HepG2 (cell line): ENCODE measurements around the gene SOBP. TPM values are rescaled to one million over a fixed set of nuclear protein-coding genes. Genes with fewer than 3 reads are reported as not detected.

Experiments used
- ATAC-seq: fragments of 200-7000 bp; cut with Tn5 transposase; 3 replicates; pipeline ENCODE4 v1.9.1; 2020; ENCODE audit warnings: mild to moderate bottlenecking, moderate library complexity
- BruUV-seq: library from RNA; stranded (reverse); fragments of 400-500 nt; replicated peaks from 2 replicates; lab custom pipeline; 2021; lab: Mats Ljungman, UMichigan
- CTCF ChIA-PET: fragments of 300-600 bp; formaldehyde crosslinking; extraction: SDS; loops from one replicate; lab custom pipeline; 2021; ENCODE audit warnings: low total read pairs, inconsistent platforms, low intra/inter-chr PET ratio; lab: Yijun Ruan, JAX
- POLR2A ChIA-PET: fragments of 350-600 bp; sonication (Branson Sonifier 250); formaldehyde crosslinking; loops from one replicate; lab custom pipeline; 2020; ENCODE audit warnings: antibody characterized with exemption, inconsistent platforms; lab: Yijun Ruan, JAX
- DNase-seq: peaks from one replicate; pipeline ENCODE4 v3.0.0-alpha.2; 2015; ENCODE audit warnings: low spot score
- FAIRE-seq: peaks from 3 replicates; lab custom pipeline; 2011; peaks lifted over from hg19 to GRCh38; lab: Jason Lieb, UNC
- H2AFZ ChIP-seq: one replicate; pipeline ENCODE4 v1.6.1; 2011; ENCODE audit warnings: low read length, inconsistent platforms
- H3K27ac ChIP-seq: fragments of 300-600 bp; 3 replicates; pipeline ENCODE4 v1.8.0; 2011; ENCODE audit warnings: mixed run types, mild to moderate bottlenecking, mixed read lengths, low read length, inconsistent platforms; ENCODE audit not compliant: insufficient read depth; ENCODE audit errors: extremely low read length
- H3K27me3 ChIP-seq, 2 experiments: fragments of 200-600 bp in 1 of 2; 2 replicates in 1 of 2; 3 replicates in 1 of 2; pipeline versions ENCODE4 v1.6.0 to v1.8.0; 2011; ENCODE audit warnings: low read length in 2 of 2, mild to moderate bottlenecking in 2 of 2, moderate library complexity in 2 of 2, inconsistent platforms in 1 of 2; ENCODE audit not compliant: insufficient read depth in 2 of 2, control insufficient read depth in 1 of 2
- H3K36me3 ChIP-seq, 2 experiments: fragments of 200-600 bp in 1 of 2; replicated peaks in 1 of 2; 2 replicates in 1 of 2; 3 replicates in 1 of 2; pipeline versions ENCODE4 v1.5.1 to v1.8.0; 2011; ENCODE audit warnings: low read length in 2 of 2, inconsistent platforms in 1 of 2; ENCODE audit not compliant: insufficient read depth in 2 of 2, control insufficient read depth in 1 of 2
- H3K4me1 ChIP-seq: 2 replicates; pipeline ENCODE4 v1.5.1; 2012; ENCODE audit warnings: low read length, inconsistent platforms; ENCODE audit not compliant: insufficient read depth
- H3K4me2 ChIP-seq: 2 replicates; pipeline ENCODE4 v1.6.0; 2011; ENCODE audit warnings: low read depth, low read length, inconsistent platforms
- H3K4me3 ChIP-seq, 3 experiments: fragments of 200-600 bp in 1 of 3; sonication (generic), shearing (Covaris generic) in 1 of 3; replicated peaks in 1 of 3; 2 replicates each; pipeline ENCODE4 v1.5.1; 2011 to 2016; ENCODE audit warnings: low read length in 3 of 3, inconsistent platforms in 2 of 3, low read depth in 2 of 3, mild to moderate bottlenecking in 2 of 3, control low read depth in 1 of 3, mixed read lengths in 1 of 3; ENCODE audit not compliant: insufficient read depth in 1 of 3
- H3K79me2 ChIP-seq: one replicate; pipeline ENCODE4 v1.6.1; 2011; ENCODE audit warnings: low read length, inconsistent platforms; ENCODE audit not compliant: insufficient read depth
- H3K9ac ChIP-seq: 2 replicates; pipeline ENCODE4 v1.6.0; 2011; ENCODE audit warnings: mild to moderate bottlenecking, low read depth, low read length, inconsistent platforms; ENCODE audit not compliant: insufficient read depth
- H3K9me3 ChIP-seq: 2 replicates; pipeline ENCODE4 v1.5.1; 2012; ENCODE audit warnings: mild to moderate bottlenecking, low read length
- H4K20me1 ChIP-seq: 2 replicates; pipeline ENCODE4 v1.6.0; 2011; ENCODE audit warnings: inconsistent platforms, mild to moderate bottlenecking, low read length, moderate library complexity; ENCODE audit not compliant: insufficient read depth
- AGO2 ChIP-seq: fragments of 200-400 bp; formaldehyde crosslinking; optimal IDR thresholded peaks from 2 replicates; pipeline ENCODE3; 2017; ENCODE audit warnings: mild to moderate bottlenecking, low read depth, low read length, moderate library complexity
- CAMTA2 ChIP-seq: sonication (generic); formaldehyde crosslinking; IDR thresholded peaks from 2 replicates; pipeline ENCODE4 v1.4.0; 2020; ENCODE audit warnings: mild to moderate bottlenecking, missing genetic modification reagents, borderline replicate concordance
- DRAP1 ChIP-seq: IDR thresholded peaks from 2 replicates; pipeline ENCODE4 v1.6.1; 2016; ENCODE audit warnings: missing genetic modification reagents, missing compliant biosample characterization
- GABPB1 ChIP-seq: IDR thresholded peaks from 2 replicates; pipeline ENCODE4 v1.6.1; 2016; ENCODE audit warnings: mild to moderate bottlenecking, missing genetic modification reagents, moderate library complexity, missing compliant biosample characterization
- HDAC6 ChIP-seq: fragments of 200-600 bp; sonication (generic); IDR thresholded peaks from 2 replicates; pipeline ENCODE4 v1.7.0; 2017; ENCODE audit warnings: mild to moderate bottlenecking, antibody characterized with exemption, low read length, low read depth
- HES4 ChIP-seq: sonication (generic); formaldehyde crosslinking; IDR thresholded peaks from 2 replicates; pipeline ENCODE4 v1.9.0; 2021; ENCODE audit warnings: mild to moderate bottlenecking, missing genetic modification reagents, borderline replicate concordance
- JUNB ChIP-seq: sonication (generic); formaldehyde crosslinking; IDR thresholded peaks from 2 replicates; pipeline ENCODE4 v1.8.0; 2022; ENCODE audit warnings: missing genetic modification reagents, mild to moderate bottlenecking, borderline replicate concordance
- MAFG ChIP-seq: sonication (generic); formaldehyde crosslinking; IDR thresholded peaks from 2 replicates; pipeline ENCODE4 v1.5.1; 2020; ENCODE audit warnings: mild to moderate bottlenecking, missing genetic modification reagents
- MED8 ChIP-seq: sonication (generic); formaldehyde crosslinking; IDR thresholded peaks from 2 replicates; pipeline ENCODE4 v1.8.1; 2023; ENCODE audit warnings: mild to moderate bottlenecking, missing genetic modification reagents; ENCODE audit not compliant: insufficient replicate concordance
- PHF8 ChIP-seq: sonication (generic); formaldehyde crosslinking; IDR thresholded peaks from 2 replicates; pipeline ENCODE4 v1.5.0; 2020; ENCODE audit warnings: missing genetic modification reagents
- STAT5B ChIP-seq: sonication (generic); formaldehyde crosslinking; IDR thresholded peaks from 2 replicates; pipeline ENCODE4 v1.4.0; 2020; ENCODE audit warnings: missing genetic modification reagents
- ZNF331 ChIP-seq: sonication (generic); formaldehyde crosslinking; IDR thresholded peaks from 2 replicates; pipeline ENCODE4 v1.4.0; 2020; ENCODE audit warnings: missing genetic modification reagents
- ZNF850 ChIP-seq: sonication (generic); formaldehyde crosslinking; conservative IDR thresholded peaks from 2 replicates; pipeline ENCODE4 v1.9.0; 2021; ENCODE audit warnings: mild to moderate bottlenecking, missing genetic modification reagents
- WGBS: methylation state at CpG from one replicate; pipeline ENCODE4 v1.1.6; 2017; ENCODE audit warnings: low lambda C conversion rate; 5-methylcytosine and 5-hydroxymethylcytosine counted together
- in situ Hi-C: cut with HindIII; loops from 2 replicates; pipeline ENCODE4 v1.10.0; 2017; ENCODE audit warnings: low pct_unique_long_range_greater_than_20kb; ENCODE audit not compliant: extremely low pct_ligation_motif_present
- intact Hi-C: fragments of 100-400 bp; cut with micrococcal nuclease; formaldehyde crosslinking; loops from one replicate; pipeline ENCODE4 v1.10.0; 2022; ENCODE audit not compliant: unreplicated experiment
- polyA plus RNA-seq, 8 experiments: library from polyadenylated mRNA; depleted of rRNA in 3 of 8; stranded (reverse) in 7 of 8; unstranded in 1 of 8; fragments of >200 nt; fragmentation: Illumina TruSeq in 4 of 8; extraction: Trizol in 4 of 8; gene quantifications; 2 replicates each; pipeline versions ENCODE4 v1.2.1 to v1.2.3, GENCODE V29; 2011 to 2016; ENCODE audit warnings: low read depth in 4 of 8, missing spikeins in 1 of 8, mixed read lengths in 1 of 8; ENCODE audit not compliant: insufficient read depth in 1 of 8
- total RNA-seq, 5 experiments: library from RNA; depleted of rRNA; stranded (reverse); fragments of >200 nt; fragmentation: Illumina TruSeq; extraction: Trizol; gene quantifications; 2 replicates each; pipeline ENCODE4 v1.2.3, GENCODE V29; 2016; ENCODE audit warnings: low read depth in 1 of 5
- TF ChIP-seq, protein P1 (sequence below): sonication (generic); formaldehyde crosslinking; IDR thresholded peaks from 2 replicates; pipeline ENCODE4 v1.4.0; 2020; ENCODE audit warnings: mild to moderate bottlenecking, missing genetic modification reagents
- TF ChIP-seq, protein P2 (sequence below): sonication (generic); formaldehyde crosslinking; IDR thresholded peaks from 2 replicates; pipeline ENCODE4 v1.8.0; 2022; ENCODE audit warnings: missing genetic modification reagents, mild to moderate bottlenecking, borderline replicate concordance
- TF ChIP-seq, protein P3 (sequence below): sonication (generic); formaldehyde crosslinking; IDR thresholded peaks from 2 replicates; pipeline ENCODE4 v1.4.0; 2020; ENCODE audit warnings: missing genetic modification reagents
- TF ChIP-seq, protein P4 (sequence below): sonication (generic); formaldehyde crosslinking; IDR thresholded peaks from 2 replicates; pipeline ENCODE4 v1.9.0; 2021; ENCODE audit warnings: missing genetic modification reagents, borderline replicate concordance

Gene SOBP
- total and polyA plus RNA-seq, 2 of the 13 experiments (the other 11 are each of a cell fraction or from before 2014, with no cell fraction given) = 1.5 to 6.9 TPM

- TF ChIP-seq MED8 (CRISPR knock-in tag) (no peak), CAMTA2 (no peak), ZNF331 (CRISPR knock-in tag) (no peak), GABPB1 (no peak), DRAP1 (CRISPR knock-in tag) (no peak), ZNF850 (CRISPR knock-in tag) (no peak), JUNB (no peak), HES4 (CRISPR knock-in tag) (no peak), PHF8 (CRISPR knock-in tag) (no peak), STAT5B (no peak), MAFG (CRISPR knock-in tag) (no peak), HDAC6 (no peak), AGO2 (no peak)
- TF ChIP-seq, protein P1, sequence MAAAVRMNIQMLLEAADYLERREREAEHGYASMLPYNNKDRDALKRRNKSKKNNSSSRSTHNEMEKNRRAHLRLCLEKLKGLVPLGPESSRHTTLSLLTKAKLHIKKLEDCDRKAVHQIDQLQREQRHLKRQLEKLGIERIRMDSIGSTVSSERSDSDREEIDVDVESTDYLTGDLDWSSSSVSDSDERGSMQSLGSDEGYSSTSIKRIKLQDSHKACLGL (CRISPR knock-in tag) = no peak
- TF ChIP-seq, protein P2, sequence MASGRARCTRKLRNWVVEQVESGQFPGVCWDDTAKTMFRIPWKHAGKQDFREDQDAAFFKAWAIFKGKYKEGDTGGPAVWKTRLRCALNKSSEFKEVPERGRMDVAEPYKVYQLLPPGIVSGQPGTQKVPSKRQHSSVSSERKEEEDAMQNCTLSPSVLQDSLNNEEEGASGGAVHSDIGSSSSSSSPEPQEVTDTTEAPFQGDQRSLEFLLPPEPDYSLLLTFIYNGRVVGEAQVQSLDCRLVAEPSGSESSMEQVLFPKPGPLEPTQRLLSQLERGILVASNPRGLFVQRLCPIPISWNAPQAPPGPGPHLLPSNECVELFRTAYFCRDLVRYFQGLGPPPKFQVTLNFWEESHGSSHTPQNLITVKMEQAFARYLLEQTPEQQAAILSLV (CRISPR knock-in tag) = no peak
- TF ChIP-seq, protein P3, sequence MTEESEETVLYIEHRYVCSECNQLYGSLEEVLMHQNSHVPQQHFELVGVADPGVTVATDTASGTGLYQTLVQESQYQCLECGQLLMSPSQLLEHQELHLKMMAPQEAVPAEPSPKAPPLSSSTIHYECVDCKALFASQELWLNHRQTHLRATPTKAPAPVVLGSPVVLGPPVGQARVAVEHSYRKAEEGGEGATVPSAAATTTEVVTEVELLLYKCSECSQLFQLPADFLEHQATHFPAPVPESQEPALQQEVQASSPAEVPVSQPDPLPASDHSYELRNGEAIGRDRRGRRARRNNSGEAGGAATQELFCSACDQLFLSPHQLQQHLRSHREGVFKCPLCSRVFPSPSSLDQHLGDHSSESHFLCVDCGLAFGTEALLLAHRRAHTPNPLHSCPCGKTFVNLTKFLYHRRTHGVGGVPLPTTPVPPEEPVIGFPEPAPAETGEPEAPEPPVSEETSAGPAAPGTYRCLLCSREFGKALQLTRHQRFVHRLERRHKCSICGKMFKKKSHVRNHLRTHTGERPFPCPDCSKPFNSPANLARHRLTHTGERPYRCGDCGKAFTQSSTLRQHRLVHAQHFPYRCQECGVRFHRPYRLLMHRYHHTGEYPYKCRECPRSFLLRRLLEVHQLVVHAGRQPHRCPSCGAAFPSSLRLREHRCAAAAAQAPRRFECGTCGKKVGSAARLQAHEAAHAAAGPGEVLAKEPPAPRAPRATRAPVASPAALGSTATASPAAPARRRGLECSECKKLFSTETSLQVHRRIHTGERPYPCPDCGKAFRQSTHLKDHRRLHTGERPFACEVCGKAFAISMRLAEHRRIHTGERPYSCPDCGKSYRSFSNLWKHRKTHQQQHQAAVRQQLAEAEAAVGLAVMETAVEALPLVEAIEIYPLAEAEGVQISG (CRISPR knock-in tag) = no peak
- TF ChIP-seq, protein P4, sequence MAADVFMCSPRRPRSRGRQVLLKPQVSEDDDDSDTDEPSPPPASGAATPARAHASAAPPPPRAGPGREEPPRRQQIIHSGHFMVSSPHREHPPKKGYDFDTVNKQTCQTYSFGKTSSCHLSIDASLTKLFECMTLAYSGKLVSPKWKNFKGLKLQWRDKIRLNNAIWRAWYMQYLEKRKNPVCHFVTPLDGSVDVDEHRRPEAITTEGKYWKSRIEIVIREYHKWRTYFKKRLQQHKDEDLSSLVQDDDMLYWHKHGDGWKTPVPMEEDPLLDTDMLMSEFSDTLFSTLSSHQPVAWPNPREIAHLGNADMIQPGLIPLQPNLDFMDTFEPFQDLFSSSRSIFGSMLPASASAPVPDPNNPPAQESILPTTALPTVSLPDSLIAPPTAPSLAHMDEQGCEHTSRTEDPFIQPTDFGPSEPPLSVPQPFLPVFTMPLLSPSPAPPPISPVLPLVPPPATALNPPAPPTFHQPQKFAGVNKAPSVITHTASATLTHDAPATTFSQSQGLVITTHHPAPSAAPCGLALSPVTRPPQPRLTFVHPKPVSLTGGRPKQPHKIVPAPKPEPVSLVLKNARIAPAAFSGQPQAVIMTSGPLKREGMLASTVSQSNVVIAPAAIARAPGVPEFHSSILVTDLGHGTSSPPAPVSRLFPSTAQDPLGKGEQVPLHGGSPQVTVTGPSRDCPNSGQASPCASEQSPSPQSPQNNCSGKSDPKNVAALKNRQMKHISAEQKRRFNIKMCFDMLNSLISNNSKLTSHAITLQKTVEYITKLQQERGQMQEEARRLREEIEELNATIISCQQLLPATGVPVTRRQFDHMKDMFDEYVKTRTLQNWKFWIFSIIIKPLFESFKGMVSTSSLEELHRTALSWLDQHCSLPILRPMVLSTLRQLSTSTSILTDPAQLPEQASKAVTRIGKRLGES (CRISPR knock-in tag) = no peak
- FAIRE-seq (no peak), DNase-seq (no peak), ATAC-seq (no peak)
- WGBS = 96% methylated on average over 10 of the region's 10 CpGs
- Histone ChIP-seq H3K27ac (no peak overlapping the region), H4K20me1 (no peaks in the 10 kb centered on the region), H3K4me2 (no peak overlapping the region), H3K4me3 (no peak overlapping the region), H3K79me2 (no peaks in the 10 kb centered on the region), H3K4me1 (no peaks in the 10 kb centered on the region), H3K9ac (no peak overlapping the region), H3K9me3 (no peaks in the 10 kb centered on the region), H2AFZ (no peak overlapping the region), H3K27me3 (no peaks in the 10 kb centered on the region; a peak in 1 of 5 replicates), H3K36me3 (peaks cover 8 to 24% of the 10 kb centered on the region in 2 experiments; a peak in 4 of 5 replicates)
- ChIA-PET POLR2A (no interaction called here), CTCF (no interaction called here)
- intact Hi-C loops (no loop called here), in situ Hi-C loops (no loop called here)
- BruUV-seq = no TSS peak
Measured at GRCh38 chr6:107550241-107550840, 60.4 kb downstream of the SOBP start.
